Measurements from ENCODE around the gene LSMEM2.
A peak's percentile ranks its signal among the peaks of the same experiment; 100 is the strongest.
"Not testable (repeated sequence)": the region's sequence is repeated elsewhere in the genome, so short reads cannot be mapped to it uniquely, and the experiment has no call there.

Gene LSMEM2

GRCh38 chr3:50278880-50279224, at the start of gene LSMEM2:
Gene LSMEM2, plus strand, starts transcription at chr3:50279087. Its CDS starts 27 bp downstream, at chr3:50279114.
- DNase-seq (ENCODE audit: low read depth) = no peak

- no peak for DNase-seq (ENCODE audit: low read depth)
Measured at GRCh38 chr3:50229490-50229889, 49.4 kb upstream of the LSMEM2 start.

DNA sequence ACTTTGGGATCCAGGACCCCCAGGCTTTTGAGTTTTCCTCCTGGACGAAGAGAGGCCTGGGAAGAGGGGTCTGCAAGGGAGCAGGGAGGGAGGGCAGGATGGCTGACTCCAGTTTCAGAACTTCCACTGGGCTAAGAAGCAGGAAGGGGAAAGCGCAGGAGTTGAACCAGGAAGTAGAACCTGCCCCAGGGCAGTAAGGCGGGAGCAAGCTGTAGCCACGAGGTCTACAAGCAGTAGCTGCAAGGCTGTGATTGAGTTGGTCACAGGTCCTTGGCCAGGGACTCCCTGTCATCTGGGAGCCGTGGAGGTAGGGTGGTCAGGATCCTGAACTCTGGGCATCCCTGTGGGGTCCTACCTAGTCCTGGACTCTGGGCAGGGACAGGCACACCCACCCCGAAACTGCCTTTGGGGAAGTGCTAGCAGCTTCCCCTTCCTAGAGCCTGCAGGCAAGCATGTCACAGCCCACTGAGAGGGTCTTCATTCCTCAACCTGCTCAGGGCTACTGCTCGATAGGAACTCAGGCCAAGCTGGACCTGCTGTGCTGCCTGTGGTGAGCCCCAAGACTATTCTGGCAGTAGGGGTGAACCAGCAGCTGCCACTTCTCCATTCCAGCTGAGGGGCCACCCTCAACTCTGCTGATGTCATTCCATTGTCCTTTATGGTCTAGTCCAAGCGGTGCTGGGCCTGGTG, 48.6 kb upstream of the LSMEM2 start:
- no peak for DNase-seq (ENCODE audit: low read depth)

DNA sequence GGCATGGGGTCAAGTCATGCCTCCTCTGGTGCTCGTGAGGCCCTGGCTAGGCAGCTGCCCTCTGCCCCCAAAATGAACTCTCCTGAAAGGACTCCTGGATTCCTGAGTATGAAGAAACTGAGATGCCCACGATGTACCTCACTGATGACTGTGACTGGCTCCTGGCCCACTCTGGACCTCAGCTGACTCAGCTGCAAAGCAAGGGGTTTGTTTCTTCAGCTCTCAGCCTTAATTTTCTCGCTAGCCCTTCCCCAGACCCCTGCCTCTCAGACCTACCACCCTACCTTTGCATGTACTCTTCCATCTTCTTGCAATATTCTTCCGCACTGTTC, 48.1 kb upstream of the LSMEM2 start:
- peak; percentile 49 for DNase-seq (ENCODE audit: low read depth)

GRCh38 chr3:50231581-50231980, 47.3 kb upstream of the LSMEM2 start:
- no peak for DNase-seq (ENCODE audit: low read depth)

- DNase-seq (ENCODE audit: low read depth) = no peak
Measured at GRCh38 chr3:50232303-50232702, 46.6 kb upstream of the LSMEM2 start.

DNA sequence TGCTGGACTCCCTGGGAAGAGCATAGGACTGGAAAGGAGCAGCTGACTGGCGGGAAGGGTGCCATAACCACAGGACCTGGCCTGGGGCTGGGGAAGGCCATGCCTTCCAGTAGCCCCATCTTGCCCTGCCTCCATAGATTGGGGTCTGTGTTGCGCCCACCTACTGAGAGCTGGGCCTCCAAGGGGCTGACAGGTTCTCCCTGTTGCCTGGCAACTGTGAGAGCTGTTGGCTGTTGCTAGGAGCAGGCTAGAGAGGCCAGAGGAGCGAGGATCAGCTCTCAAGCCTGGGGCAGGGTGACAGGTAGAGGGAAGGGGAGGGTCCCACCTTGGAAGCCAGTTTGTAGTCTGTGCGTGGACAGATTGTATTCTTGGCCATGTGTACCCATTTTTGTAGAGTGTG, 45.7 kb upstream of the LSMEM2 start:
- DNase-seq (ENCODE audit: low read depth) = no peak

- peak; percentile 99 for DNase-seq (ENCODE audit: low read depth)
Measured at GRCh38 chr3:50235716-50236483, 43.0 kb upstream of the LSMEM2 start, which contains the start of gene GNAI2. Gene GNAI2, plus strand, starts transcription at chr3:50236204. Its CDS starts 132 bp downstream, at chr3:50236336.

GRCh38 chr3:50236484-50237132, 42.3 kb upstream of the LSMEM2 start:
- DNase-seq (ENCODE audit: low read depth) = no peak

GRCh38 chr3:50237133-50237651, 41.7 kb upstream of the LSMEM2 start:
- DNase-seq (ENCODE audit: low read depth) = no peak

GRCh38 chr3:50237754-50238548, 40.9 kb upstream of the LSMEM2 start:
- peak; percentile 86 for DNase-seq (ENCODE audit: low read depth)

DNA sequence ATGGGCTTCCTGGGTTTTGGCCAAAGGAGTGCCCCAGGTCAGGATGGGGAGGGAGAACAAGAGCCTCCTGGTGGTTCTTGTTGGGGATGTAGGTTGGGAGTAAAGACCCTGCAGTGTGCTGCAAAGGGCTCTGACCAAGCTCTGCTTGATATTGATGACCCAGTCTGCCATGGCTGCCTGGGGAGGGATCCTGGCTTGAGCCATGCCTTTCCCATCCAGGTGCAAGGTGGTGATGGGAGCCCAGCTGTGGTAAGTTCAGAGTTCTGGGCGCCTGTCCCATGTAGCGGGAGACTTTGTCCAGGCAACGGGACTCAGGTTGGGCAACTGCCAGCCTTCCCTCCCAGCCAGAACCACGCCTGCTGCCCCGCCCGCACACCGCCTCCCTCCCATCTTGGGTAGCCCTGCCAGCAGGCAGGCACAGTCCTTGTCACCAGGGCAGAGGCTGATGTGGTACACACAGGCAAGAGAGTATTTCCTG, 40.3 kb upstream of the LSMEM2 start:
- DNase-seq (ENCODE audit: low read depth) = no peak

GRCh38 chr3:50239649-50240048, 39.2 kb upstream of the LSMEM2 start:
- DNase-seq (ENCODE audit: low read depth) = no peak

DNA sequence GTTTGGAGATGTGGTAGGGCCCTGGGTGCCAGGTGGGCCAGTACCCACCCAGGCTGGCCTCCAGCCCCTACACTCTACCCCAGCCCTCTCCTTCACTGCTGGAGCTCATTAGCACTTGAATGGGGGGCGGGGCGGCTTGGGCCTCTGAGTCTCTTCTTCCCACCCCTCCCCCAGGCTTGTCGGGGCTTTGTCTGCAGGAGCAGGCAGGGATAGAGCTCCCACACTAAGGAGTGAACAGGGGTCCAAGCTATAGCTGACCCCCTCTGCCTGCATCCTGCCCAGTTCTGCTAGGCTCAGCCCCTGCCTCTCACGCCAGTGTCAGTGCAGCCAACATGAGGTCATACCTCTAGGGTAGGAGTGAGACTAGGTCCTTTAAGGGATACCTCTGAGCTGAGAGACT, 37.7 kb upstream of the LSMEM2 start:
- DNase-seq (ENCODE audit: low read depth) = no peak

GRCh38 chr3:50241713-50242380, 37.0 kb upstream of the LSMEM2 start:
- no peak for DNase-seq (ENCODE audit: low read depth)

DNA sequence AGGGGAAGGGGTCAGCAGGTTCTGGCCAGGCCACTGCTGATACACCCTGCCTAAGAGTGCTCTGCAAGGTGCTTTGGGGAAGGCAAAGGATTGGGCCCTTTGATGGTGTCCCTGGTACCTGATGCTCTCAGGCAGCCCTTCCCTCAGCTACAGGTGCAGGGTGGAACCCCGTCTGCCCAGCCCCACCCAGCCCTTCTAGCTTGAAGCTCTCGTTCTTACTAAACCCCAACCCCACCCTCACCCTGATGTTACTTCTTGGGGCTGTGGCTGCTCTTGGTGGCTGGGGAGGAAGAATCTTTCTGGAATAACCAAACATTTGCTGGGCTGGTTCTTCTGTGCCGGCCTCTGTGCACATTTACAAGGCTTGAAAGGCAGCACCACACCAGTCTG, 36.5 kb upstream of the LSMEM2 start:
- no peak for DNase-seq (ENCODE audit: low read depth)

GRCh38 chr3:50242851-50243542, 35.9 kb upstream of the LSMEM2 start:
- peak; percentile 88 for DNase-seq (ENCODE audit: low read depth)

- DNase-seq (ENCODE audit: low read depth) = no peak
Measured at GRCh38 chr3:50243543-50243895, 35.4 kb upstream of the LSMEM2 start.

DNA sequence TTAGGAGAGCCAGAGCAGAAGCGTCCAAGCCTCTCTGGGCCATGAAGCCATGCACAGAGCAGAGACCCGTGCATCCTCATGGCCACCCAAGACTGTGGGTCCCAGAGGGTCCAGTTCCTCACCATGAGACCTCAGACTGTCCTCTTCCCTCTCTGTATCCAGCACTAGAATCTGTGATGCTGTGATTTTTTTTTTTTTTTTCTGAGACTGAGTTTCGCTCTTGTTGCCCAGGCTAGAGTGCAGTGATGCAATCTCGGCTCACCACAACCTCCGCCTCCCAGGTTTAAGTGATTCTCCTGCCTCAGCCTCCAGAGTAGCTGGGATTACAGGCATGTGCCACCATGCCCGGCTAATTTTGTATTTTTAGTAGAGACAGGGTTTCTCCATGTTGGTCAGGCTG, 34.1 kb upstream of the LSMEM2 start:
- not testable (repeated sequence) for DNase-seq (ENCODE audit: low read depth)

DNA sequence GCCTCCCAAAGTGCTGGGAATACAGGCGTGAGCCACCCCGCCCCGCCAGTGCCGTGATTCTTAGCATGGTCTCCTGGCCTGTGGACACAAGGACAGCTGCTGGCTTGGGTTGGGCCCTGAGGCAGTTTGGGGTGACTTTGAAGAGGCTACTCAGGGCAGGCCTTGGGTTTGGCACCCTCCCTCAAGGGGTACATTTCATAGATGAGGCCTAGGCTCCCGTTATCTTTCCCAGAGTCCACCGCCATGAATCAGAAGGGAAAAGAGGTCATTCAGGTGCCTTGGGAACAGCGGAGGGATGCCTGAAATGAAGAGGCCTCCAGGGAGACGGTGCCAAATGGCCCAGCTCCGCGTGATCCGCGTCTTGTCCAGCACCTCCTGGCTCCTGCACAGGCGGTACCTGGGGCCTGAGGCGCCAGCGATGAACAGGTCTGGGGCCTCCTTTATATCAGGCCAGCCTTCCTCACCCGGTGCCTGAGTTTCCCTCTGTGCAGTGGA, 33.6 kb upstream of the LSMEM2 start:
- DNase-seq (ENCODE audit: low read depth) = no peak
